Endothelial cell of umbilical vein (primary cell): ENCODE data around the gene CSNK1E. TPM values are rescaled to one million over a fixed set of nuclear protein-coding genes. Genes with fewer than 3 reads are reported as not detected.
A peak's percentile ranks its signal among the peaks of the same experiment; 100 is the strongest.

Experiments
- BruUV-seq: library from RNA; stranded (reverse); fragments of 400-500 nt; replicated peaks from 2 replicates; lab custom pipeline; 2021; lab: Mats Ljungman, UMichigan
- CTCF ChIA-PET: fragments of 300-600, 350-600 bp; sonication (Branson Sonifier 250); formaldehyde crosslinking; loops from one replicate; lab custom pipeline; 2021; ENCODE audit warnings: antibody characterized with exemption, inconsistent platforms; lab: Charles Lee
- POLR2A ChIA-PET: fragments of 300-600, 350-600 bp; sonication (Branson Sonifier 250); formaldehyde crosslinking; loops from one replicate; lab custom pipeline; 2021; ENCODE audit warnings: antibody characterized with exemption, inconsistent platforms; lab: Charles Lee
- DNase-seq: peaks from one replicate; pipeline ENCODE4 v3.0.0-alpha.2; 2011; ENCODE audit warnings: low read depth, low spot score
- FAIRE-seq: peaks from 2 replicates; lab custom pipeline; 2011; peaks lifted over from hg19 to GRCh38; lab: Jason Lieb, UNC
- H2AFZ ChIP-seq: 2 replicates; pipeline ENCODE4 v1.6.0; 2012; ENCODE audit warnings: low read depth, low read length, control low read depth, inconsistent platforms
- H3K27ac ChIP-seq: 2 replicates; pipeline ENCODE4 v1.5.1; 2011; ENCODE audit warnings: low read depth, mild to moderate bottlenecking, control low read depth, low read length, moderate library complexity; ENCODE audit not compliant: insufficient read depth
- H3K27me3 ChIP-seq, 2 experiments: 2 replicates each; pipeline versions ENCODE4 v1.6.0 to v1.6.1; 2011; ENCODE audit warnings: low read length in 2 of 2, mixed read lengths in 1 of 2; ENCODE audit not compliant: control insufficient read depth in 2 of 2, insufficient read depth in 2 of 2
- H3K36me3 ChIP-seq, 2 experiments: 2 replicates in 1 of 2; 3 replicates in 1 of 2; pipeline ENCODE4 v1.5.1; 2011; ENCODE audit warnings: low read length in 2 of 2, mild to moderate bottlenecking in 1 of 2, moderate library complexity in 1 of 2; ENCODE audit not compliant: control insufficient read depth in 2 of 2, insufficient read depth in 2 of 2; ENCODE audit errors: extremely low read depth in 1 of 2
- H3K4me1 ChIP-seq: 3 replicates; pipeline ENCODE4 v1.5.1; 2011; ENCODE audit warnings: mild to moderate bottlenecking, low read length; ENCODE audit not compliant: control insufficient read depth, insufficient read depth; ENCODE audit errors: extremely low read depth
- H3K4me2 ChIP-seq: 2 replicates; pipeline ENCODE4 v1.6.1; 2011; ENCODE audit warnings: low read length, control low read depth, mixed read lengths; ENCODE audit not compliant: insufficient read depth
- H3K4me3 ChIP-seq, 3 experiments: fragments of 200-600 bp in 1 of 3; sonication (generic), shearing (Covaris generic) in 1 of 3; replicated peaks in 1 of 3; 2 replicates each; pipeline ENCODE4 v1.5.1; 2011 to 2016; ENCODE audit warnings: control low read depth in 3 of 3, low read length in 3 of 3, mild to moderate bottlenecking in 2 of 3, inconsistent platforms in 1 of 3, low read depth in 1 of 3, moderate library complexity in 1 of 3; ENCODE audit not compliant: insufficient read depth in 1 of 3
- H3K79me2 ChIP-seq: 2 replicates; pipeline ENCODE4 v1.6.0; 2012; ENCODE audit warnings: low read length, inconsistent platforms; ENCODE audit not compliant: control insufficient read depth, insufficient read depth
- H3K9ac ChIP-seq: replicated peaks from 2 replicates; pipeline ENCODE3; 2011; ENCODE audit warnings: low read length, control low read depth; ENCODE audit not compliant: insufficient read depth; ENCODE audit errors: extremely low read depth
- H3K9me1 ChIP-seq: replicated peaks from 3 replicates; pipeline ENCODE4 v1.6.0; 2011; ENCODE audit warnings: mild to moderate bottlenecking, low read length; ENCODE audit not compliant: control insufficient read depth, insufficient read depth; ENCODE audit errors: extremely low read depth
- H3K9me3 ChIP-seq: replicated peaks from 2 replicates; pipeline ENCODE4 v1.5.1; 2012; ENCODE audit warnings: low read length, inconsistent platforms; ENCODE audit not compliant: control insufficient read depth, insufficient read depth
- H4K20me1 ChIP-seq: replicated peaks from 2 replicates; pipeline ENCODE3; 2011; ENCODE audit warnings: mild to moderate bottlenecking, low read length; ENCODE audit not compliant: control insufficient read depth, insufficient read depth; ENCODE audit errors: extremely low read depth
- EZH2 ChIP-seq: IDR thresholded peaks from 2 replicates; pipeline ENCODE4 v1.6.1; 2012; ENCODE audit warnings: borderline replicate concordance, low read depth, mild to moderate bottlenecking, moderate library complexity, low read length, inconsistent platforms; ENCODE audit not compliant: severe bottlenecking
- FOS ChIP-seq: IDR thresholded peaks from 2 replicates; pipeline ENCODE4 v1.6.1; 2011; ENCODE audit warnings: mild to moderate bottlenecking, low read length, moderate library complexity, borderline replicate concordance; ENCODE audit not compliant: insufficient read depth
- GATA2 ChIP-seq: IDR thresholded peaks from 2 replicates; pipeline ENCODE4 v1.7.0; 2011; ENCODE audit warnings: low read depth, mild to moderate bottlenecking, moderate library complexity, mixed read lengths, low read length; ENCODE audit not compliant: insufficient read length, insufficient read depth
- JUN ChIP-seq: IDR thresholded peaks from 2 replicates; pipeline ENCODE4 v1.6.1; 2011; ENCODE audit warnings: borderline replicate concordance, low read depth; ENCODE audit not compliant: insufficient read length, insufficient read depth
- MYC ChIP-seq: IDR thresholded peaks from one replicate; pipeline ENCODE4 v1.6.1; 2011; ENCODE audit warnings: mild to moderate bottlenecking, low read depth, low read length
- POLR2A ChIP-seq: IDR thresholded peaks from 2 replicates; pipeline ENCODE4 v1.6.1; 2012; ENCODE audit warnings: low read depth, mild to moderate bottlenecking, control low read depth, low read length
- POLR2AphosphoS5 ChIP-seq: IDR thresholded peaks from 2 replicates; pipeline ENCODE4 v1.6.1; 2012; ENCODE audit warnings: low read depth, mild to moderate bottlenecking, control low read depth, low read length, moderate library complexity; ENCODE audit not compliant: insufficient read depth
- dilution Hi-C: fragments of 300-500 bp; cut with MboI; formaldehyde crosslinking; loops from one replicate; pipeline ENCODE4 v1.15.0; 2019; ENCODE audit warnings: low sequenced_read_pairs; ENCODE audit not compliant: extremely low pct_ligation_motif_present
- intact Hi-C: fragments of 100-400 bp; cut with micrococcal nuclease; formaldehyde crosslinking; loops from one replicate; pipeline ENCODE4 v1.10.0; 2022
- polyA plus RNA-seq, 4 experiments: library from polyadenylated mRNA; depleted of rRNA in 3 of 4; stranded (reverse) in 3 of 4; unstranded in 1 of 4; fragments of >200 nt; gene quantifications; 2 replicates each; pipeline versions ENCODE4 v1.2.1 to v1.2.3, GENCODE V29; 2011 to 2012; ENCODE audit warnings: missing spikeins in 1 of 4
- total RNA-seq: library from RNA; stranded (reverse); gene quantifications from 2 replicates; pipeline ENCODE4 v1.2.3, GENCODE V29; 2021
- TF ChIP-seq, protein P1 (sequence below), 2 donors: IDR thresholded peaks; 1 replicate in 1 of 2; 2 replicates in 1 of 2; pipeline ENCODE4 v1.5.1; 2011; ENCODE audit warnings: low read length in 2 of 2, mild to moderate bottlenecking in 2 of 2, moderate library complexity in 2 of 2, control low read depth in 1 of 2, inconsistent platforms in 1 of 2, low read depth in 1 of 2; ENCODE audit not compliant: insufficient read depth in 1 of 2; ENCODE audit errors: extremely low read depth in 1 of 2
- TF ChIP-seq, protein P2 (sequence below): IDR thresholded peaks from 2 replicates; pipeline ENCODE4 v1.6.1; 2011; ENCODE audit not compliant: insufficient read depth, insufficient read length

Gene CSNK1E
- total and polyA plus RNA-seq, 2 donors (not counting 3 experiments of a cell fraction or from before 2014, with no cell fraction given), result 259 to 262 TPM

DNA sequence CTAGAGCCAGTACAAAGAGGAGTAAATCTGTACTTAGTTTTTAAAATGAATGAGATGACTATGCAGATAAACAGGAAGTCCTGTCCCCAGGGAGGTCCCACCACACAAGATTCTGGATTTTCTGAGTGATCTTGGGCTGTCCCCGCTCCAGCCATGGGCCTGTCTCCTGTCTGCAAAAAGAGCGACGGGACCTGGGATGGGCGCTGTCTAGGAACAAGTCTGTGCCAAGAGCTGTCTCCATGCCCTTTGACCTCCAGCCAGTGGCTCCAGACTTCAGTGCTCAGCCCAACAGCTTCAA is 6.0 kb downstream of the CSNK1E start:
- DNase-seq (no peak), FAIRE-seq (no peak)
- Histone ChIP-seq H3K9ac (no peak overlapping the region), H3K79me2 (peaks cover 98% of the 10 kb centered on the region), H3K27me3 (no peaks in the 10 kb centered on the region), H3K4me2 (no peak overlapping the region), H3K36me3 (peaks cover 8 to 39% of the 10 kb centered on the region in 2 experiments), H3K9me1 (no peaks in the 10 kb centered on the region), H3K4me1 (peaks cover 38% of the 10 kb centered on the region), H3K4me3 (no peak overlapping the region), H3K9me3 (no peaks in the 10 kb centered on the region), H4K20me1 (peaks cover 5% of the 10 kb centered on the region), H2AFZ (no peak overlapping the region), H3K27ac (no peak overlapping the region)
- CTCF ChIA-PET, result no interaction called here
- POLR2A ChIA-PET, result no interaction called here
- dilution Hi-C loops (no loop called here), intact Hi-C loops (loop anchor here (5.0 kb wide), 1 partner anchor 39 kb away; the partner anchor contains the start of gene TMEM184B)
- TF ChIP-seq POLR2A (no peak), JUN (no peak), EZH2 (no peak), POLR2AphosphoS5 (no peak)
- BruUV-seq, result no TSS peak

DNA sequence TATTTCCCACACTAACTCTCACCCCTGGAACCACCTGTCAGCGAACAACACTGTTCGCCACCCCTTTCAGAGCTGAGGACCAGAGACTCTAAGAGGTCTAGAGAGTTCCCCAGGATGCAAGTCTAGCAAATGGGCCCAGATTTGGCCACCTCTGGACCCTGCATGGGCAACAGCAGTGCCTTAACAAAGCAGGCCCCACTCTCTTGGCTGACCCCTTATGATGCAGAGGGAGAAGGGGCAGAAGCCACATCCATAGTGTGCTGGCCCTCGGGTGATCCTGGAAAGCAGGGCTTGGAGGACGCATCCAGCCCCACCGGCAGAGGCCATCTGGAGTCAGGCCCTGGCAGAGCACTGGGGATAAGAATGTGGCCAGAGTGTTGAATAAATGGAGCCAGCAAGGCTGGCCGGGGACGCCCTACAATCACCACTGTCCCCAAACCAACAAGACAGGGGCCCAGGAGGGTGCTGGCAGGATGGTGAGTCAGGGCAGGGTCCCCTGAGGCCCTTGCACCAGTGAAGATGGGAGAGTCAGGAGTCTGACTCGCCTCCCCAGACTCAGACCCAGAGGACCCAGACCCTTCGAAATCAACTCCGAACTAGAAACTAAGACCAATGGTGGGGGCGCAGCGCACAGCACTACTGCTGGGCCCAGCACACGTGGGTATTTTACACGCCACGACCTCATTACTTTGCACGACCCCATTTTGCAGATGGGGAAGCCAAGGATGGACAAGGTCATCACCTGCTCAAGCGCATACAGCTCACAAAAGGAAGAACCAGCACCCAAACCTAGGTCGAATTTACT is 6.5 kb downstream of the CSNK1E start:
- H3K4me3 ChIP-seq, result no peak overlapping the region
- FAIRE-seq (peak; percentile 33), DNase-seq (no peak)
- H3K4me2 ChIP-seq, result no peak overlapping the region
- no peak overlapping the region for H2AFZ ChIP-seq
- no peak overlapping the region for H3K27ac ChIP-seq
- intact Hi-C loops, result loop anchor here (5.0 kb wide), 1 partner anchor 38 kb away; the partner anchor contains the start of gene TMEM184B
- POLR2A ChIA-PET, result no interaction called here
- H3K9me3 ChIP-seq, result no peaks in the 10 kb centered on the region
- H3K9me1 ChIP-seq, result no peaks in the 10 kb centered on the region
- peaks cover 98% of the 10 kb centered on the region for H3K79me2 ChIP-seq
- dilution Hi-C loops, result no loop called here
- TF ChIP-seq GATA2, result no peak
- no peak for TF ChIP-seq POLR2A
- TF ChIP-seq MYC, result no peak
- TF ChIP-seq JUN, result no peak
- TF ChIP-seq, protein P1, sequence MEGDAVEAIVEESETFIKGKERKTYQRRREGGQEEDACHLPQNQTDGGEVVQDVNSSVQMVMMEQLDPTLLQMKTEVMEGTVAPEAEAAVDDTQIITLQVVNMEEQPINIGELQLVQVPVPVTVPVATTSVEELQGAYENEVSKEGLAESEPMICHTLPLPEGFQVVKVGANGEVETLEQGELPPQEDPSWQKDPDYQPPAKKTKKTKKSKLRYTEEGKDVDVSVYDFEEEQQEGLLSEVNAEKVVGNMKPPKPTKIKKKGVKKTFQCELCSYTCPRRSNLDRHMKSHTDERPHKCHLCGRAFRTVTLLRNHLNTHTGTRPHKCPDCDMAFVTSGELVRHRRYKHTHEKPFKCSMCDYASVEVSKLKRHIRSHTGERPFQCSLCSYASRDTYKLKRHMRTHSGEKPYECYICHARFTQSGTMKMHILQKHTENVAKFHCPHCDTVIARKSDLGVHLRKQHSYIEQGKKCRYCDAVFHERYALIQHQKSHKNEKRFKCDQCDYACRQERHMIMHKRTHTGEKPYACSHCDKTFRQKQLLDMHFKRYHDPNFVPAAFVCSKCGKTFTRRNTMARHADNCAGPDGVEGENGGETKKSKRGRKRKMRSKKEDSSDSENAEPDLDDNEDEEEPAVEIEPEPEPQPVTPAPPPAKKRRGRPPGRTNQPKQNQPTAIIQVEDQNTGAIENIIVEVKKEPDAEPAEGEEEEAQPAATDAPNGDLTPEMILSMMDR (IDR thresholded peaks at IDR 0.05; ENCODE audit: extremely low read depth in 1 of 2, insufficient read depth in 1 of 2, low read depth in 1 of 2, low read length in 2 of 2), result no peak
- TF ChIP-seq, protein P2, sequence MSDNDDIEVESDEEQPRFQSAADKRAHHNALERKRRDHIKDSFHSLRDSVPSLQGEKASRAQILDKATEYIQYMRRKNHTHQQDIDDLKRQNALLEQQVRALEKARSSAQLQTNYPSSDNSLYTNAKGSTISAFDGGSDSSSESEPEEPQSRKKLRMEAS, result no peak
- TF ChIP-seq EZH2, result no peak
- no peak for TF ChIP-seq POLR2AphosphoS5
- no peak for TF ChIP-seq FOS
- peaks cover 8 to 39% of the 10 kb centered on the region in 2 experiments for H3K36me3 ChIP-seq
- peaks cover 5% of the 10 kb centered on the region for H4K20me1 ChIP-seq
- CTCF ChIA-PET, result no interaction called here
- peaks cover 44% of the 10 kb centered on the region for H3K4me1 ChIP-seq
- no TSS peak for BruUV-seq
- H3K9ac ChIP-seq, result no peak overlapping the region
- no peaks in the 10 kb centered on the region for H3K27me3 ChIP-seq
